K562 (cell line): ENCODE measurements around the gene ZG16B. TPM values are rescaled to one million over a fixed set of nuclear protein-coding genes. Genes with fewer than 3 reads are reported as not detected.
A peak's percentile ranks its signal among the peaks of the same experiment; 100 is the strongest.

Source experiments
- ATAC-seq: fragments of 200-7000 bp; cut with Tn5 transposase; 3 replicates; pipeline ENCODE4 v1.9.1; 2020; ENCODE audit warnings: moderate library complexity
- BruUV-seq: library from RNA; stranded (reverse); fragments of 400-500 nt; replicated peaks from 2 replicates; lab custom pipeline; 2021; lab: Mats Ljungman, UMichigan
- CTCF ChIA-PET: fragments of 300-600 bp; formaldehyde crosslinking; extraction: SDS; loops from one replicate; lab custom pipeline; 2021; ENCODE audit warnings: low intra/inter-chr PET ratio; lab: Yijun Ruan, JAX
- POLR2A ChIA-PET: fragments of 300-600, 350-650 bp; sonication (Branson Sonifier 250); formaldehyde crosslinking; extraction: SDS; loops from one replicate; lab custom pipeline; 2021; ENCODE audit warnings: antibody characterized with exemption, inconsistent platforms; lab: Yijun Ruan, JAX
- DNase-seq, 4 experiments: peaks; one replicate each; pipeline versions ENCODE4 v3.0.0 to v3.0.0-alpha.2; 2011 to 2018; ENCODE audit warnings: low spot score in 3 of 4, mixed read lengths in 3 of 4; ENCODE audit errors: extremely low read depth in 1 of 4
- FAIRE-seq: peaks from 2 replicates; lab custom pipeline; 2011; peaks lifted over from hg19 to GRCh38; lab: Jason Lieb, UNC
- H2AFZ ChIP-seq: 2 replicates; pipeline ENCODE4 v1.6.0; 2011; ENCODE audit warnings: low read depth, low read length, control low read depth, inconsistent platforms
- H3K27ac ChIP-seq: fragments of 200-600 bp; 3 replicates; pipeline ENCODE4 v1.8.0; 2011; ENCODE audit warnings: low read depth, mild to moderate bottlenecking, control low read depth, inconsistent platforms, low read length, moderate library complexity, mixed read lengths; ENCODE audit errors: extremely low read depth
- H3K27me3 ChIP-seq, 2 experiments: fragments of 300-600 bp in 1 of 2; 2 replicates in 1 of 2; 3 replicates in 1 of 2; pipeline versions ENCODE4 v1.6.0 to v1.8.0; 2011; ENCODE audit warnings: inconsistent platforms in 2 of 2, low read length in 2 of 2, mild to moderate bottlenecking in 1 of 2, mixed read lengths in 1 of 2, moderate library complexity in 1 of 2; ENCODE audit not compliant: control insufficient read depth in 2 of 2, insufficient read depth in 2 of 2
- H3K36me3 ChIP-seq: fragments of 300-600 bp; 3 replicates; pipeline ENCODE4 v1.8.0; 2011; ENCODE audit warnings: mild to moderate bottlenecking, low read length, inconsistent platforms; ENCODE audit not compliant: control insufficient read depth, insufficient read depth
- H3K4me1 ChIP-seq, 2 experiments: fragments of 200-600 bp in 1 of 2; replicated peaks in 1 of 2; 2 replicates in 1 of 2; 3 replicates in 1 of 2; pipeline versions ENCODE4 v1.5.1 to v1.8.0; 2011; ENCODE audit warnings: inconsistent platforms in 2 of 2, low read length in 2 of 2, mild to moderate bottlenecking in 1 of 2, mixed read lengths in 1 of 2, moderate library complexity in 1 of 2; ENCODE audit not compliant: control insufficient read depth in 2 of 2, insufficient read depth in 2 of 2
- H3K4me2 ChIP-seq: 2 replicates; pipeline ENCODE4 v1.6.1; 2011; ENCODE audit warnings: low read length, control low read depth, inconsistent platforms, mixed read lengths; ENCODE audit not compliant: insufficient read depth
- H3K4me3 ChIP-seq: fragments of 200-600 bp; sonication (generic), shearing (Covaris generic); 2 replicates; pipeline ENCODE4 v1.5.1; 2016; ENCODE audit warnings: control low read depth, inconsistent platforms
- H3K79me2 ChIP-seq: fragments of 200-600 bp; 3 replicates; pipeline ENCODE4 v1.8.0; 2011; ENCODE audit warnings: low read length, inconsistent platforms; ENCODE audit not compliant: control insufficient read depth, insufficient read depth
- H3K9ac ChIP-seq, 2 experiments: 2 replicates each; pipeline versions ENCODE4 v1.6.0 to v1.6.1; 2011; ENCODE audit warnings: low read depth in 2 of 2, low read length in 2 of 2, control low read depth in 1 of 2, inconsistent platforms in 1 of 2, mild to moderate bottlenecking in 1 of 2, mixed read lengths in 1 of 2; ENCODE audit not compliant: insufficient read depth in 1 of 2
- H3K9me1 ChIP-seq: one replicate; pipeline ENCODE4 v1.6.0; 2011; ENCODE audit warnings: inconsistent platforms, mild to moderate bottlenecking, low read length, moderate library complexity; ENCODE audit not compliant: control insufficient read depth, insufficient read depth
- H3K9me3 ChIP-seq: replicated peaks from 2 replicates; pipeline ENCODE4 v1.5.1; 2011; ENCODE audit warnings: low read depth, low read length, inconsistent platforms; ENCODE audit not compliant: control insufficient read depth, insufficient read depth
- H4K20me1 ChIP-seq: replicated peaks from 2 replicates; pipeline ENCODE4 v1.6.1; 2011; ENCODE audit warnings: low read length, inconsistent platforms, mixed read lengths; ENCODE audit not compliant: control insufficient read depth, insufficient read depth
- ELF1 ChIP-seq: fragments of 200-800 bp; sonication (Bioruptor generic); IDR thresholded peaks from 2 replicates; pipeline ENCODE4 v1.6.1; 2016; ENCODE audit warnings: missing genetic modification characterization, missing compliant biosample characterization
- KAT2B ChIP-seq: IDR thresholded peaks from one replicate; pipeline ENCODE4 v1.6.1; 2012; ENCODE audit warnings: low read depth, mild to moderate bottlenecking, control low read depth, inconsistent platforms, low read length, moderate library complexity
- RAD51 ChIP-seq: fragments of 450-650 bp; IDR thresholded peaks from 2 replicates; pipeline ENCODE4 v1.7.1; 2016; ENCODE audit warnings: low read depth, mild to moderate bottlenecking, borderline replicate concordance
- TEAD1 ChIP-seq, 2 experiments: fragments of 450-650 bp in 1 of 2; sonication (generic) in 1 of 2; formaldehyde crosslinking; IDR thresholded peaks; 2 replicates each; pipeline versions ENCODE4 v1.4.0 to v1.8.0; 2020 to 2022; ENCODE audit warnings: mild to moderate bottlenecking in 2 of 2, missing genetic modification reagents in 1 of 2
- ZBTB17 ChIP-seq: fragments of 450-650 bp; formaldehyde crosslinking; IDR thresholded peaks from 2 replicates; pipeline ENCODE4 v1.4.0; 2020; ENCODE audit warnings: mild to moderate bottlenecking
- ZC3H4 ChIP-seq: sonication (generic); formaldehyde crosslinking; IDR thresholded peaks from 2 replicates; pipeline ENCODE4 v1.9.0; 2021; ENCODE audit warnings: missing genetic modification reagents, borderline replicate concordance
- ZFP36 ChIP-seq: fragments of 150-350 bp; IDR thresholded peaks from 2 replicates; pipeline ENCODE4 v1.6.1; 2018; ENCODE audit warnings: low read length, low read depth; ENCODE audit not compliant: partially characterized antibody
- WGBS: fragments of 100-300 bp; shearing (Covaris generic); methylation state at CpG from one replicate; pipeline ENCODE4 v1.1.6; 2016; ENCODE audit warnings: low coverage, mixed read lengths; ENCODE audit not compliant: insufficient coverage; ENCODE audit errors: missing lambda C conversion rate; 5-methylcytosine and 5-hydroxymethylcytosine counted together
- in situ Hi-C: fragments of 300-500 bp; cut with MboI; formaldehyde crosslinking; loops from 4 replicates; pipeline ENCODE4 v1.15.0; 2018; ENCODE audit warnings: inconsistent platforms, mixed read lengths
- intact Hi-C: fragments of 100-400 bp; cut with micrococcal nuclease; formaldehyde crosslinking; loops from 2 replicates; pipeline ENCODE4 v1.14.2; 2022
- polyA plus RNA-seq, 8 experiments: library from polyadenylated mRNA; depleted of rRNA in 4 of 8; stranded (reverse) in 5 of 8; unstranded in 3 of 8; fragments of >200 nt; fragmentation: Nextera tagmentation in 2 of 8; fragmentation: Illumina TruSeq in 1 of 8; extraction: Ambion mirVana in 2 of 8; extraction: Trizol in 1 of 8; gene quantifications; 2 replicates each; pipeline versions ENCODE4 v1.2.1 to v1.2.3, GENCODE V29; 2011 to 2014; ENCODE audit warnings: inconsistent platforms in 1 of 8, missing spikeins in 1 of 8
- total RNA-seq, 7 experiments: library from RNA; depleted of rRNA in 6 of 7; stranded (reverse); fragments of >200 nt in 6 of 7; fragmentation: Illumina TruSeq in 2 of 7; extraction: Trizol in 2 of 7; gene quantifications; 2 replicates each; pipeline versions ENCODE4 v1.2.1 to v1.2.3, GENCODE V29; 2011 to 2021; ENCODE audit warnings: low replicate concordance in 1 of 7
- TF ChIP-seq, protein P1 (sequence below), 2 experiments: fragments of 450-650 bp; IDR thresholded peaks; 2 replicates each; pipeline ENCODE4 v1.6.1; 2016; ENCODE audit warnings: mild to moderate bottlenecking in 2 of 2, borderline replicate concordance in 1 of 2, low read depth in 1 of 2, moderate library complexity in 1 of 2
- TF ChIP-seq, protein P2 (sequence below): sonication (generic); formaldehyde crosslinking; IDR thresholded peaks from 2 replicates; pipeline ENCODE4 v1.8.1; 2023; ENCODE audit warnings: missing genetic modification reagents, mild to moderate bottlenecking, borderline replicate concordance

ZG16B gene
- total and polyA plus RNA-seq, 9 of the 15 experiments (the other 6 are each of a cell fraction or from before 2014, with no cell fraction given), result 0.25 to 0.43 (median 0.34) TPM; not detected in 5

DNA sequence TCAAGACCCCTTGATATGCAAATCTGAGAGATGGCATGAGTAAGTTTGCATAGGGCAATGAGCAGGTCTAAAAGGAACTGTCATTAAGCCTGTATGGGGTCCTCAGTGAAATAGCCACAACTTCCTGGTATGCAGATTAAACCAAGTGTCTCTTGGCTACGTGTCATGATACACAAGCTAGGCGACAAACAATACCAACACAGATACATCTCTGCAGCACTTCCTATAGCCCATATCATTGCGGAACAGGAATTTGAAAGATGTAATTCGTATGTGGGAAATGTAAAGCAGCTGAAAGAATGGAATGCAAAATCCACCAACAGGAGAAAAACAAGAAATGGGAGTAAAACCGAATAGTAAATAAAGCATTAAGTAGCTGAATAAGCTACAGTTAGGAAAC is 15.0 kb downstream of the ZG16B start:
- DNase-seq, result no peak
- Histone ChIP-seq H3K27me3 (peaks cover 7 to 11% of the 10 kb centered on the region in 2 experiments; a peak in 3 of 5 replicates), H3K9ac (no peak overlapping the region), H2AFZ (peak overlapping the region; percentile 13; the same call in 1 of the 2 replicates), H3K27ac (no peak overlapping the region), H3K9me1 (no peaks in the 10 kb centered on the region), H4K20me1 (no peaks in the 10 kb centered on the region), H3K4me3 (no peak overlapping the region), H3K9me3 (no peaks in the 10 kb centered on the region), H3K36me3 (no peaks in the 10 kb centered on the region), H3K4me2 (no peak overlapping the region), H3K79me2 (no peaks in the 10 kb centered on the region), H3K4me1 (peaks cover 3 to 28% of the 10 kb centered on the region in 2 experiments; a peak in 3 of 5 replicates)
- BruUV-seq, result no TSS peak
- in situ Hi-C loops, result no loop called here
- FAIRE-seq, result no peak
- CTCF ChIA-PET, result no interaction called here
- ATAC-seq, result no peak
- WGBS, result 11% methylated on average over 5 of the region's 5 CpGs
- intact Hi-C loops, result no loop called here
- POLR2A ChIA-PET, result interaction anchor here (0.6 to 1.4 kb wide), 2 partner anchors 9 to 67 kb away, joined by 3 read pairs; partner anchors contain the start of gene FLYWCH1
- TF ChIP-seq RAD51, result no peak
- no peak for TF ChIP-seq ZBTB17 (CRISPR knock-in tag)
- no peak for TF ChIP-seq ZC3H4
- no peak for TF ChIP-seq KAT2B
- no peak for TF ChIP-seq ELF1 (tag)
- no peak for TF ChIP-seq TEAD1 (CRISPR knock-in tag; IDR thresholded peaks at IDR 0.05)
- TF ChIP-seq, protein P1, sequence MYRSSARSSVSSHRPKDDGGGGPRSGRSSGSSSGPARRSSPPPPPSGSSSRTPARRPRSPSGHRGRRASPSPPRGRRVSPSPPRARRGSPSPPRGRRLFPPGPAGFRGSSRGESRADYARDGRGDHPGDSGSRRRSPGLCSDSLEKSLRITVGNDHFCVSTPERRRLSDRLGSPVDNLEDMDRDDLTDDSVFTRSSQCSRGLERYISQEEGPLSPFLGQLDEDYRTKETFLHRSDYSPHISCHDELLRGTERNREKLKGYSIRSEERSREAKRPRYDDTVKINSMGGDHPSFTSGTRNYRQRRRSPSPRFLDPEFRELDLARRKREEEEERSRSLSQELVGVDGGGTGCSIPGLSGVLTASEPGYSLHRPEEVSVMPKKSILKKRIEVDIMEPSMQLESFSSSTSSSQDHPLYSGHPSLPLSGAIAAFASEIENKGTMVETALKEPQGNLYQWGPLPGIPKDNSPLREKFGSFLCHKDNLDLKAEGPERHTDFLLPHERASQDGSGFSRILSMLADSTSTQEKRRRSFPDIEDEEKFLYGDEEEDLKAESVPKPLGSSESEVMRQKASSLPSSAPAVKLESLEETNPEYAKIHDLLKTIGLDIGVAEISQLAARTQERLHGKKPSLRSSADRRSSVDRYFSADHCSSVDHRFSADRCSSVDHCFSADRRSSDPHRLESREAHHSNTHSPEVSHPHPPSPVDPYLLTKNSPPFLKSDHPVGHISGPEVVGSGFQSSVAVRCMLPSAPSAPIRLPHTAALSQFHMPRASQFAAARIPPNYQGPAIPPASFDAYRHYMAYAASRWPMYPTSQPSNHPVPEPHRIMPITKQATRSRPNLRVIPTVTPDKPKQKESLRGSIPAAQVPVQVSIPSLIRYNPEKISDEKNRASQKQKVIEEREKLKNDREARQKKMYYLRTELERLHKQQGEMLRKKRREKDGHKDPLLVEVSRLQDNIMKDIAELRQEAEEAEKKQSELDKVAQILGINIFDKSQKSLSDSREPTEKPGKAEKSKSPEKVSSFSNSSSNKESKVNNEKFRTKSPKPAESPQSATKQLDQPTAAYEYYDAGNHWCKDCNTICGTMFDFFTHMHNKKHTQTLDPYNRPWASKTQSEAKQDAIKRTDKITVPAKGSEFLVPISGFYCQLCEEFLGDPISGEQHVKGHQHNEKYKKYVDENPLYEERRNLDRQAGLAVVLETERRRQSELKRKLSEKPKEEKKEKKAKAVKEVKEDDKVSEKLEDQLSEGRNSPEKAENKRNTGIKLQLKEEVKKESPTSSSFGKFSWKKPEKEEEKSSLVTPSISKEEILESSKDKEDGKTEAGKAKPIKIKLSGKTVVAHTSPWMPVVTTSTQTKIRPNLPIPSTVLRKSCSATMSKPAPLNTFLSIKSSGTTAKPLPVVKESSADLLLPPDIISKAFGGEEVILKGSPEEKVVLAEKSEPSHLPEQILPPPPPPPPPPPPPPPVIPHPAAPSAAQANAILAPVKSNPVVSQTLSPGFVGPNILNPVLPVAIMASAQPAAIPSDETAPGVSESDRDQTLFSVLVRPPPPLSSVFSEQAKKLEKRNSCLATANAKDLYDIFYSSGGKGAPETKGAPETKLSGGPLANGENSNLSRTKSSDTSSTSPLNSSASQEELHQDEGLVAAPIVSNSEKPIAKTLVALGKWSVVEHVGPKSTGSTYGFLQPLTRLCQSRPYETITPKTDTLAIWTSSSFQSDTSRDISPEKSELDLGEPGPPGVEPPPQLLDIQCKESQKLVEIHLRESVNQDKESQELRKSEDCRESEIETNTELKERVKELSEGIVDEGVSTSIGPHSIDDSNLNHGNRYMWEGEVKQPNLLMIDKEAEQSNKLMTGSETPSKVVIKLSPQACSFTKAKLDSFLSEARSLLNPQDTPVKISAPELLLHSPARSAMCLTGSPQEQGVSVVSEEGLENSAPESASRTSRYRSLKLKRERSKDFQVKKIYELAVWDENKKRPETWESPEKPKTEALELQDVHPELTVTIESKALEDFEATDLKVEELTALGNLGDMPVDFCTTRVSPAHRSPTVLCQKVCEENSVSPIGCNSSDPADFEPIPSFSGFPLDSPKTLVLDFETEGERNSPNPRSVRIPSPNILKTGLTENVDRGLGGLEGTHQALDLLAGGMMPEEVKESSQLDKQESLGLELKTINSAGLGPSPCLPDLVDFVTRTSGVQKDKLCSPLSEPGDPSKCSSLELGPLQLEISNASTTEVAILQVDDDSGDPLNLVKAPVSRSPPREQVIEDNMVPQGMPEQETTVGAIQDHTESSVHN (IDR thresholded peaks at IDR 0.05; ENCODE audit: borderline replicate concordance in 1 of 2, low read depth in 1 of 2), result no peak
- no peak for TF ChIP-seq ZFP36
- TF ChIP-seq, protein P2, sequence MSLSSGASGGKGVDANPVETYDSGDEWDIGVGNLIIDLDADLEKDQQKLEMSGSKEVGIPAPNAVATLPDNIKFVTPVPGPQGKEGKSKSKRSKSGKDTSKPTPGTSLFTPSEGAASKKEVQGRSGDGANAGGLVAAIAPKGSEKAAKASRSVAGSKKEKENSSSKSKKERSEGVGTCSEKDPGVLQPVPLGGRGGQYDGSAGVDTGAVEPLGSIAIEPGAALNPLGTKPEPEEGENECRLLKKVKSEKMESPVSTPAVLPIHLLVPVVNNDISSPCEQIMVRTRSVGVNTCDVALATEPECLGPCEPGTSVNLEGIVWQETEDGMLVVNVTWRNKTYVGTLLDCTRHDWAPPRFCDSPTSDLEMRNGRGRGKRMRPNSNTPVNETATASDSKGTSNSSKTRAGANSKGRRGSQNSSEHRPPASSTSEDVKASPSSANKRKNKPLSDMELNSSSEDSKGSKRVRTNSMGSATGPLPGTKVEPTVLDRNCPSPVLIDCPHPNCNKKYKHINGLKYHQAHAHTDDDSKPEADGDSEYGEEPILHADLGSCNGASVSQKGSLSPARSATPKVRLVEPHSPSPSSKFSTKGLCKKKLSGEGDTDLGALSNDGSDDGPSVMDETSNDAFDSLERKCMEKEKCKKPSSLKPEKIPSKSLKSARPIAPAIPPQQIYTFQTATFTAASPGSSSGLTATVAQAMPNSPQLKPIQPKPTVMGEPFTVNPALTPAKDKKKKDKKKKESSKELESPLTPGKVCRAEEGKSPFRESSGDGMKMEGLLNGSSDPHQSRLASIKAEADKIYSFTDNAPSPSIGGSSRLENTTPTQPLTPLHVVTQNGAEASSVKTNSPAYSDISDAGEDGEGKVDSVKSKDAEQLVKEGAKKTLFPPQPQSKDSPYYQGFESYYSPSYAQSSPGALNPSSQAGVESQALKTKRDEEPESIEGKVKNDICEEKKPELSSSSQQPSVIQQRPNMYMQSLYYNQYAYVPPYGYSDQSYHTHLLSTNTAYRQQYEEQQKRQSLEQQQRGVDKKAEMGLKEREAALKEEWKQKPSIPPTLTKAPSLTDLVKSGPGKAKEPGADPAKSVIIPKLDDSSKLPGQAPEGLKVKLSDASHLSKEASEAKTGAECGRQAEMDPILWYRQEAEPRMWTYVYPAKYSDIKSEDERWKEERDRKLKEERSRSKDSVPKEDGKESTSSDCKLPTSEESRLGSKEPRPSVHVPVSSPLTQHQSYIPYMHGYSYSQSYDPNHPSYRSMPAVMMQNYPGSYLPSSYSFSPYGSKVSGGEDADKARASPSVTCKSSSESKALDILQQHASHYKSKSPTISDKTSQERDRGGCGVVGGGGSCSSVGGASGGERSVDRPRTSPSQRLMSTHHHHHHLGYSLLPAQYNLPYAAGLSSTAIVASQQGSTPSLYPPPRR (CRISPR knock-in tag), result no peak
